Subcutaneous preadipocyte (primary cell): Measurements from ENCODE around the gene RNF25. TPM values are rescaled to one million over a fixed set of nuclear protein-coding genes. Genes with fewer than 3 reads are reported as not detected.

ENCODE experiments used
- total RNA-seq: library from RNA; depleted of rRNA; stranded (reverse); fragments of >200 nt; gene quantifications from 2 replicates; pipeline ENCODE4 v1.2.3, GENCODE V29; 2012

RNF25 gene
- total RNA-seq: 29.8 and 39.3 TPM in 2 replicates

GRCh38 chr2:218671654-218672566 is at the start of gene RNF25, which contains the start of gene STK36:
RNF25 (minus strand) TSS chr2:218672002; CDS start chr2:218671970, 32 bp downstream.
STK36 (plus strand) TSS chr2:218672086; CDS start chr2:218672830, 744 bp downstream.

GRCh38 chr2:218710687-218711549 is 39.1 kb upstream of the RNF25 start, which contains the start of gene TTLL4:
TTLL4 (plus strand) TSS chr2:218710835; CDS start chr2:218737677, 26,842 bp downstream.

GRCh38 chr2:218659258-218659987 is 12.4 kb downstream of the RNF25 start, which contains the start of the genes BCS1L and ZNF142:
BCS1L (plus strand) TSS chr2:218659683; CDS start chr2:218660988, 1,305 bp downstream.
ZNF142 (minus strand) TSS chr2:218659623; CDS start chr2:218656429, 3,194 bp downstream.

Other genes with a start within 250 kb of the RNF25 start
- gene USP37, start 103.7 kb downstream of the RNF25 start, total RNA-seq: 11.3 and 17.6 TPM in 2 replicates
- gene CNOT9, start 103.2 kb downstream of the RNF25 start, total RNA-seq: 55.1 and 77.6 TPM in 2 replicates
- 2.2 and 2.6 TPM in 2 replicates for gene PLCD4, start 64.1 kb downstream of the RNF25 start, total RNA-seq
- 12.9 and 20.9 TPM in 2 replicates for gene ZNF142, start 12.4 kb downstream of the RNF25 start, total RNA-seq
- gene BCS1L, start 12.3 kb downstream of the RNF25 start, total RNA-seq: 42.6 and 48.1 TPM in 2 replicates
- 22.4 and 24.0 TPM in 2 replicates for gene STK36, start 84 bp upstream of the RNF25 start, total RNA-seq
- gene TTLL4, start 38.8 kb upstream of the RNF25 start, total RNA-seq: 12.1 and 15.1 TPM in 2 replicates
- 0.98 and 3.7 TPM in 2 replicates for gene CYP27A1, start 110.1 kb upstream of the RNF25 start, total RNA-seq
- 0.37 TPM in 1 of 2 replicates, not detected in the other for gene PRKAG3, start 159.8 kb upstream of the RNF25 start, total RNA-seq
- gene WNT6, start 187.8 kb upstream of the RNF25 start, total RNA-seq: not detected in 2 replicates
- not detected in 2 replicates for gene WNT10A, start 208.8 kb upstream of the RNF25 start, total RNA-seq